B cell (primary cell): Measurements from ENCODE around the gene ZNF646. TPM values are rescaled to one million over a fixed set of nuclear protein-coding genes. Genes with fewer than 3 reads are reported as not detected.

Experiments used
- ATAC-seq: fragments of 200-7000 bp; cut with Tn5 transposase; one replicate; pipeline ENCODE4 v1.10.0; 2021; ENCODE audit warnings: low read depth, mild to moderate bottlenecking, moderate number of reproducible peaks, moderate library complexity
- CTCF ChIA-PET: fragments of 350-600 bp; sonication (Branson Sonifier 250); formaldehyde crosslinking; loops from one replicate; lab custom pipeline; 2021; ENCODE audit warnings: antibody characterized with exemption, inconsistent platforms; lab: Charles Lee
- POLR2A ChIA-PET: fragments of 350-600 bp; sonication (Branson Sonifier 250); formaldehyde crosslinking; loops from one replicate; lab custom pipeline; 2021; ENCODE audit warnings: antibody characterized with exemption; lab: Charles Lee
- DNase-seq: peaks from one replicate; pipeline ENCODE4 v3.0.0; 2013
- H2AFZ ChIP-seq: 2 replicates; pipeline ENCODE4 v1.6.1; 2012; ENCODE audit warnings: mild to moderate bottlenecking, low read depth, low read length; ENCODE audit not compliant: insufficient read depth, poor library complexity, severe bottlenecking
- H3K27ac ChIP-seq, 2 donors: 1 replicate in 1 of 2; 2 replicates in 1 of 2; pipeline ENCODE4 v1.5.1; 2012 to 2013; ENCODE audit warnings: low read length in 2 of 2, mild to moderate bottlenecking in 2 of 2, moderate library complexity in 1 of 2
- H3K27me3 ChIP-seq, 4 experiments: fragments of 200-600 bp in 1 of 4; sonication (generic) in 1 of 4; replicated peaks in 1 of 4; 1 replicate in 2 of 4; 2 replicates in 2 of 4; pipeline versions ENCODE4 v1.6.1 to v1.7.0; 2013 to 2016; ENCODE audit warnings: low read length in 3 of 4, mild to moderate bottlenecking in 2 of 4, mixed read lengths in 1 of 4, moderate library complexity in 1 of 4; ENCODE audit not compliant: insufficient read depth in 4 of 4, control insufficient read depth in 3 of 4; ENCODE audit errors: control extremely low read depth in 1 of 4
- H3K36me3 ChIP-seq, 2 experiments: replicated peaks in 1 of 2; 1 replicate in 1 of 2; 2 replicates in 1 of 2; pipeline versions ENCODE4 v1.6.1 to v1.7.1; 2013; ENCODE audit warnings: low read length in 1 of 2; ENCODE audit not compliant: insufficient read depth in 2 of 2, control insufficient read depth in 1 of 2; ENCODE audit errors: control extremely low read depth in 1 of 2, extremely low read depth in 1 of 2
- H3K4me1 ChIP-seq, 2 donors: fragments of 200-600 bp in 1 of 2; sonication (generic) in 1 of 2; 1 replicate in 1 of 2; 2 replicates in 1 of 2; pipeline versions ENCODE4 v1.5.1 to v1.6.1; 2013 to 2017; ENCODE audit warnings: low read length in 2 of 2; ENCODE audit not compliant: control insufficient read depth in 2 of 2, insufficient read depth in 2 of 2
- H3K4me2 ChIP-seq: replicated peaks from 2 replicates; pipeline ENCODE3; 2012; ENCODE audit warnings: mild to moderate bottlenecking, low read depth, low read length; ENCODE audit not compliant: poor library complexity, severe bottlenecking
- H3K4me3 ChIP-seq, 5 experiments: fragments of 200-600 bp in 1 of 5; sonication (generic) in 1 of 5; 1 replicate in 3 of 5; 2 replicates in 2 of 5; pipeline versions ENCODE4 v1.5.1 to v1.7.0; 2011 to 2016; ENCODE audit warnings: low read length in 4 of 5, mild to moderate bottlenecking in 4 of 5, low read depth in 2 of 5, control low read depth in 1 of 5, moderate library complexity in 1 of 5; ENCODE audit not compliant: insufficient read depth in 1 of 5; ENCODE audit errors: control extremely low read depth in 1 of 5, extremely low read depth in 1 of 5
- H3K79me2 ChIP-seq: fragments of 200-600 bp; sonication (generic); one replicate; pipeline ENCODE4 v1.6.0; 2016; ENCODE audit warnings: low read length; ENCODE audit not compliant: control insufficient read depth, insufficient read depth
- H3K9ac ChIP-seq: fragments of 200-600 bp; sonication (generic); 2 replicates; pipeline ENCODE4 v1.6.1; 2017; ENCODE audit warnings: mild to moderate bottlenecking, low read length, moderate library complexity
- H3K9me3 ChIP-seq, 3 donors: one replicate each; pipeline versions ENCODE4 v1.6.1 to v1.7.1; 2013; ENCODE audit warnings: low read length in 2 of 3; ENCODE audit not compliant: control insufficient read depth in 2 of 3, insufficient read depth in 1 of 3; ENCODE audit errors: control extremely low read depth in 1 of 3
- H4K20me1 ChIP-seq: 2 replicates; pipeline ENCODE4 v1.6.0; 2012; ENCODE audit warnings: mild to moderate bottlenecking, low read length; ENCODE audit not compliant: insufficient read depth, control insufficient read depth, poor library complexity, severe bottlenecking
- H3K27ac Mint-ChIP-seq: one replicate; pipeline ENCODE4 v1.8.0; 2021; ENCODE audit warnings: mixed read lengths
- H3K27me3 Mint-ChIP-seq: one replicate; pipeline ENCODE4 v1.8.0; 2021; ENCODE audit warnings: mixed read lengths
- H3K4me1 Mint-ChIP-seq: one replicate; pipeline ENCODE4 v1.8.0; 2021; ENCODE audit warnings: mixed read lengths
- H3K4me3 Mint-ChIP-seq: one replicate; pipeline ENCODE4 v1.8.0; 2021; ENCODE audit warnings: mixed read lengths
- H3K9me3 Mint-ChIP-seq: one replicate; pipeline ENCODE4 v1.8.0; 2022; ENCODE audit warnings: mixed read lengths; ENCODE audit not compliant: insufficient read depth
- EZH2 ChIP-seq: IDR thresholded peaks from 2 replicates; pipeline ENCODE4 v1.6.1; 2012; ENCODE audit warnings: borderline replicate concordance, low read depth, mild to moderate bottlenecking, moderate library complexity, low read length; ENCODE audit not compliant: insufficient read depth, poor library complexity, severe bottlenecking
- WGBS: methylation state at CpG from one replicate; pipeline ENCODE4 v1.1.5; 2013; ENCODE audit warnings: missing lambda C conversion rate; ENCODE audit not compliant: insufficient coverage; 5-methylcytosine and 5-hydroxymethylcytosine counted together
- intact Hi-C: fragments of 100-400 bp; cut with micrococcal nuclease; formaldehyde crosslinking; loops from one replicate; pipeline ENCODE4 v1.10.0; 2022
- polyA minus RNA-seq: library from RNA; depleted of rRNA, polyadenylated mRNA; stranded (reverse); fragments of >200 nt; gene quantifications from 2 replicates; pipeline ENCODE4 v1.2.3, GENCODE V29; 2012
- polyA plus RNA-seq: library from polyadenylated mRNA; depleted of rRNA; stranded (reverse); fragments of >200 nt; gene quantifications from 2 replicates; pipeline ENCODE4 v1.2.3, GENCODE V29; 2012
- total RNA-seq, 2 donors: library from RNA; stranded (reverse); fragments of 120-200 nt in 1 of 2; gene quantifications; 1 replicate in 1 of 2; 2 replicates in 1 of 2; pipeline versions ENCODE4 v1.2.3 to v1.2.4, GENCODE V29; 2013 to 2022
- TF ChIP-seq, protein P1 (sequence below): fragments of 200-600 bp; IDR thresholded peaks from one replicate; pipeline ENCODE4 v1.8.0; 2022; ENCODE audit warnings: antibody characterized with exemption, mild to moderate bottlenecking

The ZNF646 gene, protein sequence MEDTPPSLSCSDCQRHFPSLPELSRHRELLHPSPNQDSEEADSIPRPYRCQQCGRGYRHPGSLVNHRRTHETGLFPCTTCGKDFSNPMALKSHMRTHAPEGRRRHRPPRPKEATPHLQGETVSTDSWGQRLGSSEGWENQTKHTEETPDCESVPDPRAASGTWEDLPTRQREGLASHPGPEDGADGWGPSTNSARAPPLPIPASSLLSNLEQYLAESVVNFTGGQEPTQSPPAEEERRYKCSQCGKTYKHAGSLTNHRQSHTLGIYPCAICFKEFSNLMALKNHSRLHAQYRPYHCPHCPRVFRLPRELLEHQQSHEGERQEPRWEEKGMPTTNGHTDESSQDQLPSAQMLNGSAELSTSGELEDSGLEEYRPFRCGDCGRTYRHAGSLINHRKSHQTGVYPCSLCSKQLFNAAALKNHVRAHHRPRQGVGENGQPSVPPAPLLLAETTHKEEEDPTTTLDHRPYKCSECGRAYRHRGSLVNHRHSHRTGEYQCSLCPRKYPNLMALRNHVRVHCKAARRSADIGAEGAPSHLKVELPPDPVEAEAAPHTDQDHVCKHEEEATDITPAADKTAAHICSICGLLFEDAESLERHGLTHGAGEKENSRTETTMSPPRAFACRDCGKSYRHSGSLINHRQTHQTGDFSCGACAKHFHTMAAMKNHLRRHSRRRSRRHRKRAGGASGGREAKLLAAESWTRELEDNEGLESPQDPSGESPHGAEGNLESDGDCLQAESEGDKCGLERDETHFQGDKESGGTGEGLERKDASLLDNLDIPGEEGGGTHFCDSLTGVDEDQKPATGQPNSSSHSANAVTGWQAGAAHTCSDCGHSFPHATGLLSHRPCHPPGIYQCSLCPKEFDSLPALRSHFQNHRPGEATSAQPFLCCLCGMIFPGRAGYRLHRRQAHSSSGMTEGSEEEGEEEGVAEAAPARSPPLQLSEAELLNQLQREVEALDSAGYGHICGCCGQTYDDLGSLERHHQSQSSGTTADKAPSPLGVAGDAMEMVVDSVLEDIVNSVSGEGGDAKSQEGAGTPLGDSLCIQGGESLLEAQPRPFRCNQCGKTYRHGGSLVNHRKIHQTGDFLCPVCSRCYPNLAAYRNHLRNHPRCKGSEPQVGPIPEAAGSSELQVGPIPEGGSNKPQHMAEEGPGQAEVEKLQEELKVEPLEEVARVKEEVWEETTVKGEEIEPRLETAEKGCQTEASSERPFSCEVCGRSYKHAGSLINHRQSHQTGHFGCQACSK (N-terminal part only)
- total RNA-seq: 45.9 and 51.7 TPM in 2 replicates
- 24.5 TPM for total RNA-seq (2013)
- polyA plus RNA-seq: 9.2 and 14.7 TPM in 2 replicates
- 68.4 and 76.5 TPM in 2 replicates for polyA minus RNA-seq

DNA sequence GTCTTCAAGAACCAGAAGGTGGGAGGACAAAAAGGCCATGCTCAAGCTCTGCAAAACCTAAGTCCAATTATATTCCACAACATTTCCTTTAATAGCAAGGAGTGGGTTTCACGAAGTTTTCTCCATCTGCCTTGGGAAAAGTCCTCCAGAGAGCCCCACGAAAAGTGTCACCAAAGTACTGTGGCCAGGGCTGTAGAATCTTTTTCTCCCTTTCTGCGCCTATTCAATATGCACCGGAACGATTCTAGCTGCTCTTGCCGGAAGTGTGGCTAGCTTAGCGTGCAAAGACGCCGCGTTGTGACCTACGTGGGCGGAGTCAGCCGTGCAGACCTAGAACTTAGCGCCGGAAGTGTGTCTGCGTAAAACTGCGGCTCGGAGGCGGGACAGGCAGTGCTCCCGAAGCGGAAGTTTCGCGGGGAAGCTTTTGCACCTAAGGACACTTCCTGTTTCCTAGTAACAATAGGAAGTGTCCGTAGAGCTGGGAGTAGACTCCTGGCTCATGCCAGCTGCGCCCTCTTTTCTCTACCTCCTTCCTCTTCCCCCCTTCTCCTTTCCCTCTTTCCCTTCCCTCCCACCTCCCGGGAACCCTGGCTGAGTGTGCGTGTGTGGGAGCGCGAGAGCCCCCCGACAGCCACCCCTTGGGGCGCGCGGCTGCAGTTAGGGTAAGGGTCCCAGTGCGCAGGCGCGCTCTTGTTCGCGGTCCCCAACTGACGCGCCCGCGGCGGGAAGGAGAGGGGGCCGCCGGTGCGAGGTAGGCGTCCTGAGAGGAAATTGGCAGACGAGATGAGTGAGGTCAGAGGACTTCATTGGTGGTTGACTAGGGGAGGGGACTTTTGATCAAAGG, at the start of gene ZNF646, which contains the start of gene ZNF668:
TSS of gene ZNF646 (plus strand) at position 453 of the 844 bp plus-strand sequence. CDS start 1,903 bp downstream, outside the sequence.
TSS of gene ZNF668 (minus strand) at position 271 of the 844 bp plus-strand sequence. CDS start 9,781 bp downstream, outside the sequence.
- ChIA-PET CTCF (interaction anchor here (0.8 to 2.1 kb wide), 11 partner anchors 18 to 308 kb away, joined by 3 to 18 read pairs (median 4); partner anchors contain the start of genes HSD3B7, KAT8 and STX4), POLR2A (interaction anchor here (0.8 to 2.4 kb wide), 12 partner anchors 10 to 800 kb away, joined by 3 to 28 read pairs (median 6); partner anchors contain the start of genes ARMC5, FUS, KAT8 and SETD1A)
- peak; percentile 86 for ATAC-seq
- Histone ChIP-seq H3K4me3 (peak within 1 kb of the TSS; percentile 73 to 99 (median 91)), H3K36me3 (peaks cover 0 to 25% of the 10 kb centered on the region in 2 experiments), H2AFZ (peak within 1 kb of the TSS; percentile 94), H3K4me2 (peak within 1 kb of the TSS; percentile 78), H3K79me2 (peaks cover 56% of the 10 kb centered on the region), H3K9ac (peak within 1 kb of the TSS; percentile 89), H3K9me3 (peaks cover 0 to 3% (median 0%) of the 10 kb centered on the region in 3 donors), H4K20me1 (peaks cover 26% of the 10 kb centered on the region), H3K27ac (peak within 1 kb of the TSS; percentile 78 to 89), H3K27me3 (no peaks in the 10 kb centered on the region), H3K4me1 (peaks cover 20 to 25% of the 10 kb centered on the region in 2 donors)
- peaks cover 36% of the 10 kb centered on the region for H3K4me1 Mint-ChIP-seq
- intact Hi-C loops: loop anchor here (1.0 to 5.0 kb wide), 10 partner anchors 20 to 1112 kb away; partner anchors contain the start of genes ARMC5, BCKDK, FBXL19 and KAT8
- TF ChIP-seq EZH2: no peak
- TF ChIP-seq, protein P1, sequence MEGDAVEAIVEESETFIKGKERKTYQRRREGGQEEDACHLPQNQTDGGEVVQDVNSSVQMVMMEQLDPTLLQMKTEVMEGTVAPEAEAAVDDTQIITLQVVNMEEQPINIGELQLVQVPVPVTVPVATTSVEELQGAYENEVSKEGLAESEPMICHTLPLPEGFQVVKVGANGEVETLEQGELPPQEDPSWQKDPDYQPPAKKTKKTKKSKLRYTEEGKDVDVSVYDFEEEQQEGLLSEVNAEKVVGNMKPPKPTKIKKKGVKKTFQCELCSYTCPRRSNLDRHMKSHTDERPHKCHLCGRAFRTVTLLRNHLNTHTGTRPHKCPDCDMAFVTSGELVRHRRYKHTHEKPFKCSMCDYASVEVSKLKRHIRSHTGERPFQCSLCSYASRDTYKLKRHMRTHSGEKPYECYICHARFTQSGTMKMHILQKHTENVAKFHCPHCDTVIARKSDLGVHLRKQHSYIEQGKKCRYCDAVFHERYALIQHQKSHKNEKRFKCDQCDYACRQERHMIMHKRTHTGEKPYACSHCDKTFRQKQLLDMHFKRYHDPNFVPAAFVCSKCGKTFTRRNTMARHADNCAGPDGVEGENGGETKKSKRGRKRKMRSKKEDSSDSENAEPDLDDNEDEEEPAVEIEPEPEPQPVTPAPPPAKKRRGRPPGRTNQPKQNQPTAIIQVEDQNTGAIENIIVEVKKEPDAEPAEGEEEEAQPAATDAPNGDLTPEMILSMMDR: no peak
- H3K27me3 Mint-ChIP-seq: no peaks in the 10 kb centered on the region
- peak within 1 kb of the TSS; percentile 96 for H3K27ac Mint-ChIP-seq
- peak within 1 kb of the TSS; percentile 95 for H3K4me3 Mint-ChIP-seq
- 0% methylated on average over 41 of the region's 48 CpGs for WGBS
- H3K9me3 Mint-ChIP-seq: no peaks in the 10 kb centered on the region
- DNase-seq: peak; percentile 99
